NCI-H2196 (cell line): ENCODE results near the gene SPR.
A peak's percentile ranks its signal among the peaks of the same experiment; 100 is the strongest.

Source experiments
- DNase-seq: peaks from one replicate; lab custom pipeline; 2025; ENCODE audit not compliant: unreplicated experiment; lab: John Stamatoyannopoulos, UW

SPR gene

GRCh38 chr2:72887032-72887739, at the start of gene SPR:
SPR (plus strand) TSS chr2:72887408; CDS start chr2:72887433, 25 bp downstream.
- peak; percentile 82 for DNase-seq

- DNase-seq = no peak
These were observed 47.1 kb upstream of the SPR start for GRCh38 chr2:72840066-72840465.

GRCh38 chr2:72841462-72842125, 45.6 kb upstream of the SPR start:
- no peak for DNase-seq

GRCh38 chr2:72843301-72843700, 43.9 kb upstream of the SPR start:
- no peak for DNase-seq

- DNase-seq = no peak
These were observed 40.8 kb upstream of the SPR start for GRCh38 chr2:72846171-72847095.

- no peak for DNase-seq
These were observed 39.5 kb upstream of the SPR start for GRCh38 chr2:72847534-72848315.

- DNase-seq = no peak
These were observed 38.6 kb upstream of the SPR start for GRCh38 chr2:72848436-72849137.

- no peak for DNase-seq
These were observed 38.1 kb upstream of the SPR start for GRCh38 chr2:72849138-72849462.

GRCh38 chr2:72851333-72851732, 35.9 kb upstream of the SPR start:
- no peak for DNase-seq

GRCh38 chr2:72859831-72860262, 27.4 kb upstream of the SPR start:
- peak; percentile 51 for DNase-seq

GRCh38 chr2:72862239-72862988, 24.8 kb upstream of the SPR start:
- peak; percentile 75 for DNase-seq

- no peak for DNase-seq
These were observed 24.2 kb upstream of the SPR start for GRCh38 chr2:72863046-72863445.

GRCh38 chr2:72864500-72864899, 22.7 kb upstream of the SPR start:
- no peak for DNase-seq

- DNase-seq = no peak
These were observed 16.1 kb upstream of the SPR start for GRCh38 chr2:72871060-72871459.

GRCh38 chr2:72871880-72872279, 15.3 kb upstream of the SPR start:
- no peak for DNase-seq

GRCh38 chr2:72883356-72883962, 3.7 kb upstream of the SPR start:
- DNase-seq = no peak

- DNase-seq = no peak
These were observed 640 bp upstream of the SPR start for GRCh38 chr2:72886505-72887031.

GRCh38 chr2:72887740-72888437, 681 bp downstream of the SPR start:
- DNase-seq = peak; percentile 73
